K562 (cell line): ENCODE measurements around the gene HECW1.

Source experiments
- CBX2 ChIP-seq: fragments of 200-600 bp; sonication (generic); IDR thresholded peaks from one replicate; pipeline ENCODE4 v1.6.1; 2012; ENCODE audit warnings: mild to moderate bottlenecking, low read length, inconsistent platforms; ENCODE audit not compliant: insufficient read depth, poor library complexity, severe bottlenecking
- FOXK2 ChIP-seq, 2 experiments: fragments of 450-650 bp; IDR thresholded peaks in 1 of 2; conservative IDR thresholded peaks in 1 of 2; 2 replicates each; pipeline ENCODE4 v1.6.1; 2016; ENCODE audit warnings: low read depth in 2 of 2, mild to moderate bottlenecking in 1 of 2
- GABPB2 ChIP-seq: fragments of 250-450 bp; sonication (Bioruptor Pico); conservative IDR thresholded peaks from 2 replicates; pipeline ENCODE4 v1.5.1; 2021; ENCODE audit warnings: mild to moderate bottlenecking
- KDM1A ChIP-seq, 2 experiments: fragments of 450-650 bp; IDR thresholded peaks; 2 replicates each; pipeline ENCODE4 v1.6.1; 2016; ENCODE audit warnings: mild to moderate bottlenecking in 2 of 2
- RBM14 ChIP-seq: fragments of 200-400 bp; formaldehyde crosslinking; IDR thresholded peaks from 2 replicates; pipeline ENCODE4 v1.6.1; 2018; ENCODE audit warnings: low read depth, mild to moderate bottlenecking, low read length, moderate library complexity, borderline replicate concordance; ENCODE audit not compliant: insufficient read depth
- TCF3 ChIP-seq: sonication (generic); formaldehyde crosslinking; IDR thresholded peaks from 2 replicates; pipeline ENCODE4 v1.4.0; 2020; ENCODE audit warnings: mild to moderate bottlenecking, missing genetic modification reagents
- ZNF274 ChIP-seq: IDR thresholded peaks from 2 replicates; pipeline ENCODE4 v1.6.1; 2011; ENCODE audit warnings: low read depth, mild to moderate bottlenecking, low read length, moderate library complexity, borderline replicate concordance
- ZNF589 ChIP-seq: fragments of 200-800 bp; sonication (Bioruptor generic); IDR thresholded peaks from 2 replicates; pipeline ENCODE4 v1.6.1; 2016; ENCODE audit warnings: low read depth, missing genetic modification characterization, missing compliant biosample characterization
- TF ChIP-seq, protein P1 (sequence below), 3 experiments: IDR thresholded peaks in 2 of 3; conservative IDR thresholded peaks in 1 of 3; 2 replicates each; pipeline ENCODE4 v1.5.1; 2011 to 2012; ENCODE audit warnings: low read length in 3 of 3, mild to moderate bottlenecking in 3 of 3, control low read depth in 2 of 3, improper control_type of control experiment in 1 of 3, inconsistent platforms in 1 of 3, low read depth in 1 of 3, mixed read lengths in 1 of 3, moderate library complexity in 1 of 3; ENCODE audit not compliant: insufficient read depth in 2 of 3
- TF ChIP-seq, protein P2 (sequence below): fragments of 250-450 bp; sonication (Bioruptor Pico); IDR thresholded peaks from 2 replicates; pipeline ENCODE4 v1.4.0; 2020; ENCODE audit warnings: mild to moderate bottlenecking, moderate library complexity

DNA sequence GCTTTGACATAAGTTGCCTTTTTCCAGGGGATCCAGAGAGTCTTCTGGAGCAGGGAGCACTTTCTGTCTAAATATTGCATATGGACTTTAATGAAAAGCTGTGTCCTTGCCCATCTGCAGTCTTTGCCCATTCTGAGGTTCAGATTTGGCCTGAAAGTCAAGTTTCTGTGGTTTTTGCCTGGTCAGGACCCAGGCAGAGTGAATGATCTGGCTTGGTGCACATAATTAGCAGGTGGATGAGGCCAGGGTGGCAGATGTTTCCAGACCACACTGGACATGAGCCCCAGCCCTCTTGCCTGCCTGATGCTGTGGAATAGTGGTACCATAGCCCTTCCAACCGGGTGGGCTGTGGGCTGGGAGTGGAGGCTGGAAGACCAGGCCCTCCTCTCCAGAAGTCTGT, 11.0 kb downstream of the HECW1 start:
- TF ChIP-seq, protein P1, sequence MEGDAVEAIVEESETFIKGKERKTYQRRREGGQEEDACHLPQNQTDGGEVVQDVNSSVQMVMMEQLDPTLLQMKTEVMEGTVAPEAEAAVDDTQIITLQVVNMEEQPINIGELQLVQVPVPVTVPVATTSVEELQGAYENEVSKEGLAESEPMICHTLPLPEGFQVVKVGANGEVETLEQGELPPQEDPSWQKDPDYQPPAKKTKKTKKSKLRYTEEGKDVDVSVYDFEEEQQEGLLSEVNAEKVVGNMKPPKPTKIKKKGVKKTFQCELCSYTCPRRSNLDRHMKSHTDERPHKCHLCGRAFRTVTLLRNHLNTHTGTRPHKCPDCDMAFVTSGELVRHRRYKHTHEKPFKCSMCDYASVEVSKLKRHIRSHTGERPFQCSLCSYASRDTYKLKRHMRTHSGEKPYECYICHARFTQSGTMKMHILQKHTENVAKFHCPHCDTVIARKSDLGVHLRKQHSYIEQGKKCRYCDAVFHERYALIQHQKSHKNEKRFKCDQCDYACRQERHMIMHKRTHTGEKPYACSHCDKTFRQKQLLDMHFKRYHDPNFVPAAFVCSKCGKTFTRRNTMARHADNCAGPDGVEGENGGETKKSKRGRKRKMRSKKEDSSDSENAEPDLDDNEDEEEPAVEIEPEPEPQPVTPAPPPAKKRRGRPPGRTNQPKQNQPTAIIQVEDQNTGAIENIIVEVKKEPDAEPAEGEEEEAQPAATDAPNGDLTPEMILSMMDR (IDR thresholded peaks at IDR 0.05 in 2 of 3, conservative IDR thresholded peaks at IDR 0.05 in 1 of 3; ENCODE audit: insufficient read depth in 2 of 3, low read depth in 1 of 3, low read length in 3 of 3) = no peak
- TF ChIP-seq ZNF589 (no peak), GABPB2 (CRISPR knock-in tag) (no peak), TCF3 (no peak), RBM14 (no peak), ZNF274 (no peak), FOXK2 (conservative IDR thresholded peaks at IDR 0.05 in 1 of 2, IDR thresholded peaks at IDR 0.05 in 1 of 2; ENCODE audit: low read depth in 2 of 2) (no peak), CBX2 (no peak), KDM1A (IDR thresholded peaks at IDR 0.05) (no peak)
- TF ChIP-seq, protein P2, sequence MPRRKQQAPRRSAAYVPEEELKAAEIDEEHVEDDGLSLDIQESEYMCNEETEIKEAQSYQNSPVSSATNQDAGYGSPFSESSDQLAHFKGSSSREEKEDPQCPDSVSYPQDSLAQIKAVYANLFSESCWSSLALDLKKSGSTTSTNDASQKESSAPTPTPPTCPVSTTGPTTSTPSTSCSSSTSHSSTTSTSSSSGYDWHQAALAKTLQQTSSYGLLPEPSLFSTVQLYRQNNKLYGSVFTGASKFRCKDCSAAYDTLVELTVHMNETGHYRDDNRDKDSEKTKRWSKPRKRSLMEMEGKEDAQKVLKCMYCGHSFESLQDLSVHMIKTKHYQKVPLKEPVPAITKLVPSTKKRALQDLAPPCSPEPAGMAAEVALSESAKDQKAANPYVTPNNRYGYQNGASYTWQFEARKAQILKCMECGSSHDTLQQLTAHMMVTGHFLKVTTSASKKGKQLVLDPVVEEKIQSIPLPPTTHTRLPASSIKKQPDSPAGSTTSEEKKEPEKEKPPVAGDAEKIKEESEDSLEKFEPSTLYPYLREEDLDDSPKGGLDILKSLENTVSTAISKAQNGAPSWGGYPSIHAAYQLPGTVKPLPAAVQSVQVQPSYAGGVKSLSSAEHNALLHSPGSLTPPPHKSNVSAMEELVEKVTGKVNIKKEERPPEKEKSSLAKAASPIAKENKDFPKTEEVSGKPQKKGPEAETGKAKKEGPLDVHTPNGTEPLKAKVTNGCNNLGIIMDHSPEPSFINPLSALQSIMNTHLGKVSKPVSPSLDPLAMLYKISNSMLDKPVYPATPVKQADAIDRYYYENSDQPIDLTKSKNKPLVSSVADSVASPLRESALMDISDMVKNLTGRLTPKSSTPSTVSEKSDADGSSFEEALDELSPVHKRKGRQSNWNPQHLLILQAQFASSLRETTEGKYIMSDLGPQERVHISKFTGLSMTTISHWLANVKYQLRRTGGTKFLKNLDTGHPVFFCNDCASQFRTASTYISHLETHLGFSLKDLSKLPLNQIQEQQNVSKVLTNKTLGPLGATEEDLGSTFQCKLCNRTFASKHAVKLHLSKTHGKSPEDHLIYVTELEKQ (CRISPR knock-in tag) = no peak
